GM21526 (cell line): ENCODE results near the gene NCAPG2.

Source experiments
- ATAC-seq: cut with Tn5 transposase; IDR thresholded peaks from one replicate; pipeline ENCODE4 v1.9.1; 2021; ENCODE audit warnings: moderate library complexity; ENCODE audit not compliant: unreplicated experiment, low FRiP score

NCAPG2 gene

GRCh38 chr7:158583143-158583542, 121.5 kb downstream of the NCAPG2 start:
- no peak for ATAC-seq

GRCh38 chr7:158582089-158582456, 122.5 kb downstream of the NCAPG2 start:
- no peak for ATAC-seq

- ATAC-seq, result no peak
These were observed 123.0 kb downstream of the NCAPG2 start for GRCh38 chr7:158581440-158582088.
